K562 treated with DMSO at 1 percent for 4 hours (cell line): Measurements from ENCODE around the gene LGALS3BP. TPM values are rescaled to one million over a fixed set of nuclear protein-coding genes. Genes with fewer than 3 reads are reported as not detected.

Experiments used
- total RNA-seq: library from RNA; unstranded; fragments of 300-600 nt; gene quantifications from 2 replicates; pipeline ENCODE4 v1.2.3, GENCODE V29; 2022; ENCODE audit not compliant: insufficient read depth

The LGALS3BP gene, protein sequence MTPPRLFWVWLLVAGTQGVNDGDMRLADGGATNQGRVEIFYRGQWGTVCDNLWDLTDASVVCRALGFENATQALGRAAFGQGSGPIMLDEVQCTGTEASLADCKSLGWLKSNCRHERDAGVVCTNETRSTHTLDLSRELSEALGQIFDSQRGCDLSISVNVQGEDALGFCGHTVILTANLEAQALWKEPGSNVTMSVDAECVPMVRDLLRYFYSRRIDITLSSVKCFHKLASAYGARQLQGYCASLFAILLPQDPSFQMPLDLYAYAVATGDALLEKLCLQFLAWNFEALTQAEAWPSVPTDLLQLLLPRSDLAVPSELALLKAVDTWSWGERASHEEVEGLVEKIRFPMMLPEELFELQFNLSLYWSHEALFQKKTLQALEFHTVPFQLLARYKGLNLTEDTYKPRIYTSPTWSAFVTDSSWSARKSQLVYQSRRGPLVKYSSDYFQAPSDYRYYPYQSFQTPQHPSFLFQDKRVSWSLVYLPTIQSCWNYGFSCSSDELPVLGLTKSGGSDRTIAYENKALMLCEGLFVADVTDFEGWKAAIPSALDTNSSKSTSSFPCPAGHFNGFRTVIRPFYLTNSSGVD
- 81.0 and 81.2 TPM in 2 replicates for total RNA-seq

DNA sequence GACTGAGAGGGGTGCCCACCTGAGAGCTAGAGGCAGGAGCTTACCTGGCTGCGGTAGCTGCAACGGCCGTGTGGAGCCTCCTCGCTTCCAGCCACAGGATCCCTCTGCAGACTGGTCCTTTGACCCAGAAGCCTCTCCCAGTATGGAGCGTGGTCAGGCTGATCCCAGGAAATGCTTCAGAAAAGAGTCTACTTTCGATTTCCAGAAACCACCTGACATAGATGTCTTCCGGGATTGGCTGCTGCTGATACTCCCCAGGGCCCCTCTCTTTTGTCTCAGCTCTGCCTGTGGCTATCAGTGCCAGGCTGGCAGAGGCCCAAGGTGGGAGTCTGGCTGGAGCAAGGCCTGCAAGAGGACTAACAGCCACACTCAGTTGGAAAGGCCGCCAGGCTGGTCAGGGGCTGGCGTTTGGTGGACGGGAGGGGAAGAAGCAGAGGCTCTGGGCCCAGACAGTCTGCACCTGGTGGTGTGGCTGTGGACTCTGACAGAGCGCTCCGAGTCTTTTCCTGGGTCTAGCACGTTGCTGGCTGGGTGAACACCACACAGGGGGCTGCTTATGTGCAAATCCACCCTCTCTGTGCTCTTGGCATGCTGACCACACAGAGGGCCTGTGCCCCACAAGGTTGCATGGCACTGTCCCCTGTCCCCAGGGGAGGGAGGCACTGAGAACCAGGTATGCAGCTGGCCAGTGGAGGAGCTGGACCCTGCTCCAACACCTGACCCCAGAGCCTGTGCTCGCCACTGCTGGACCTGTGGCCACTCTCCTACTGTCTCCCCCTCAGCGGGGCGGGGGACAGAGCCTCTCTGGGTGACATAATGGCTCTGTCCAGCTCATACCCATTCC is at the start of gene LGALS3BP:
TSS of gene LGALS3BP (minus strand) at position 144 of the 844 bp plus-strand sequence. CDS start 2,732 bp downstream, outside the sequence.

DNA sequence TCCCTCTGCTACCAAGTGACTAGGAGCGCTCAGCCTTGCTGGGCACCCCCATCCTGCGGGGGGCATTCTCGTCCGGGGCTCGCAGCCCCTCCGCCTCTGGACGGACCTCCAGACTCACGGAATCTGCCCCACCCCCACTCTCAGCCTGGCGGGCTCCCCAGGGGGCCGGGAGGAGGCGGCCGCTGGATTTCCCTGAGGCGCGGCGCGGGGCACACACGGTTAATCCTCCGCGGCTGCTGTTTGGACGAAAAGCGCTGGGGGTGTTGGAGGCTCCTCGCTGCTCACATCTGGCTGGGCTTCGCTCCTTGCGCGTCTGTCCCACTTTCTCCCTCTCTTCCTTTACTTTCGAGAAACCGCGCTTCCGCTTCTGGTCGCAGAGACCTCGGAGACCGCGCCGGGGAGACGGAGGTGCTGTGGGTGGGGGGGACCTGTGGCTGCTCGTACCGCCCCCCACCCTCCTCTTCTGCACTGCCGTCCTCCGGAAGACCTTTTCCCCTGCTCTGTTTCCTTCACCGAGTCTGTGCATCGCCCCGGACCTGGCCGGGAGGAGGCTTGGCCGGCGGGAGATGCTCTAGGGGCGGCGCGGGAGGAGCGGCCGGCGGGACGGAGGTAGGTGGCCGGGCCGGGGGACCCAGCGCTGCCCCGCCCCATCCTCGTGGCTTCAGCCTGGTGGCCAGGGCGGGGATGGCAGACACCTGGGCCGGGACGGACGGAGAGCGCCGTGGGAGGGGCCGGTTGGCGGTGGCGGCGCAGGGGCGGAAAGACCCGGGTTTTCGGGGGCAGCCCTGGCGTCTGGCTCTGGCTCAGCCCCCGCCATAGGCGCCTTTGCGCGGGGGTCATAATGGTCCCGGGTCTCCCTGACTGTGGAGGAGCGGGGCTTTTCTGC is 44.4 kb upstream of the LGALS3BP start, which contains the start of gene C1QTNF1:
TSS of gene C1QTNF1 (plus strand) at position 284 of the 886 bp plus-strand sequence. CDS start 19,800 bp downstream, outside the sequence.

DNA sequence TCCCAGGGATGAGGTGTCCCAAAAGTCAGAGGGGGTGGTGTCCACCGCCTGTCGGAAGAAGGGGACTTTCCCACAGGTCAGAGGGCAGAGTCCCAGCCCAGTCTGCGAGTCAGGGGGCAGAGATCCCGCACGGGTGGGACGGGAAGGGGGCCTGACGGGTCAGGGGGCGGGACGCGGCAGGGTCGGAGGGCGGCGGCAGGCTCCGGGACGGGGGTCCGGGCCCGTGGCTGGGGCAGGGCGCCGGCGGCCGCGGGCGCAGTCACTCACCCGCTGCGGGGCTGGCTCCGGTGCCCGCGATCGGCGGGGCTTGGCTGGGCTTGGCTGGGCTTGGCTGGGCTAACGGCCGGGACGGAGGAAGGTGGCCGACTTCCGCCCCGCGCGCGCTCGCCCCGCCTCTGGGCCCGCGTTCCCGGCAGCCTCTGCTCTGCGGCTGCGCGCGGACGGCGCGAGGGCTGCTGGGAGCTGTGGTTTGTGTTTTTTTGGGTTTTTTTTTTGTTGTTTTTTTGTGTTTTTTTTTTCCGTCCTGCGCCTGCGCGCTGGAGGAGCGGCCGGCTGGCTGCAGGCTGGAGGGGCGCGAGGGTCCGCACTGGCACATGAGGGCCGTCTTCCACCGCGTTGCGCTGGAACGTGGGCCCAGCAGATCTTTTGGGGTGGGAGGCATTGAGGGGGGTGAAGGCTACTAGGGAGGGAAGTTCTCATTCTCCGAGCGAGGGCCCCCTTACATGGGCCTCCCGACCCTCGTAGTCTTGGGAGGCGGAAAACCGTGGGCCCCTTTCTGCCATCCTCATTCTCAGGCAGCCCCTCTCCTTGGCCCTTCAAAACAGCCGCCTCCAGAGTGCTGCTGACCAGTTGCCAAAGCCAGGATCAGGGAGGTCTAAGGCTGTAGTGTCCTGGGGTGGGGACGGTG is 29.9 kb upstream of the LGALS3BP start, which contains the start of gene CANT1:
TSS of gene CANT1 (minus strand) at position 368 of the 907 bp plus-strand sequence. CDS start 12,142 bp downstream, outside the sequence.

DNA sequence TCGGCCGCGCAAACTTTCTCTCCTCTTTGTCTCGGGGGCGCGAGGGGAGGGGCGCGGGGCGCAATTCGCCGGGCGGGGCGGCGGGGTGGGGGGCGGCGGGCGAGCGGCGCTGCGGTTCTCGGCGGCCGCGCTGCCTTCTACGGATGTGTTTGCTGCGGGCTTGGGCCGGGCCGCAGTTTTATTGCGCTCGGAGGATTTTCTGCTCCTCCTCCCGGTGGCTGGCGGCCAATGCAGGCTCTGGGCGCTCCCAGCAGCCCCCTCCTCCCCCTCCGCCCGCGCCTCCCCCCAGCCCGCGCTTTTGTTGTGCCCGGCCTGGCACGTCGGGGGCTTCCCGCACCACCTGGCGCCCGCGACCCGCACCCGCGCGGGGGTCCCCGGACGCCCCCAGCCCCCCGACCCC is 54.5 kb downstream of the LGALS3BP start, which contains the start of gene TIMP2:
TSS of gene TIMP2 (minus strand) at position 154 of the 400 bp plus-strand sequence. CDS start 299 bp downstream, outside the sequence.

Other genes starting within 250 kb of the LGALS3BP start
- 20.7 and 32.8 TPM in 2 replicates for gene CYTH1, start 197.7 kb downstream of the LGALS3BP start, total RNA-seq
- 15.4 and 25.0 TPM in 2 replicates for gene USP36, start 139.1 kb downstream of the LGALS3BP start, total RNA-seq
- gene CEP295NL, start 76.7 kb downstream of the LGALS3BP start, total RNA-seq, result not detected in 2 replicates
- not detected in 2 replicates for gene TIMP2, start 54.5 kb downstream of the LGALS3BP start, total RNA-seq
- gene CANT1, start 29.8 kb upstream of the LGALS3BP start, total RNA-seq, result 52.5 and 58.2 TPM in 2 replicates
- gene C1QTNF1, start 44.2 kb upstream of the LGALS3BP start, total RNA-seq, result not detected in 2 replicates
- gene ENGASE, start 94.9 kb upstream of the LGALS3BP start, total RNA-seq, result 9.0 and 12.1 TPM in 2 replicates